Activated T-helper 1 cell treated with anti-CD3 and anti-CD28 coated beads, Interleukin-2, amount 50 U/mL, for 16 hours (primary cell): Measurements from ENCODE around the gene TOR1A.
"Not testable (repeated sequence)": the region's sequence is repeated elsewhere in the genome, so short reads cannot be mapped to it uniquely, and the experiment has no call there.

ENCODE experiments used
- DNase-seq, 2 donors: peaks; one replicate each; pipeline ENCODE4 v3.0.0-alpha.2; 2020; ENCODE audit warnings: low read depth in 1 of 2, low spot score in 1 of 2

TOR1A gene

GRCh38 chr9:129783516-129784361, 40.2 kb downstream of the TOR1A start:
- peak; percentile 38 to 51 for DNase-seq

- DNase-seq, result no peak
These were observed 42.0 kb downstream of the TOR1A start for GRCh38 chr9:129781981-129782380.

GRCh38 chr9:129781131-129781530, 42.8 kb downstream of the TOR1A start:
- DNase-seq, result no peak

- no peak for DNase-seq
These were observed 44.3 kb downstream of the TOR1A start for GRCh38 chr9:129779560-129780190.

- DNase-seq, result no peak
These were observed 45.5 kb downstream of the TOR1A start for GRCh38 chr9:129778469-129778868.

GRCh38 chr9:129777769-129778130, 46.2 kb downstream of the TOR1A start:
- no peak for DNase-seq

GRCh38 chr9:129776938-129777768, 46.8 kb downstream of the TOR1A start:
- DNase-seq, result no peak

GRCh38 chr9:129776566-129776937, 47.4 kb downstream of the TOR1A start:
- DNase-seq, result no peak

GRCh38 chr9:129776096-129776495, 47.8 kb downstream of the TOR1A start:
- DNase-seq, result not testable (repeated sequence)

GRCh38 chr9:129775448-129775798, 48.5 kb downstream of the TOR1A start:
- no peak for DNase-seq

GRCh38 chr9:129774791-129775447, 49.0 kb downstream of the TOR1A start:
- no peak for DNase-seq

- no peak for DNase-seq
These were observed 50.5 kb downstream of the TOR1A start for GRCh38 chr9:129773262-129774048.

- no peak for DNase-seq
These were observed 53.2 kb downstream of the TOR1A start for GRCh38 chr9:129770741-129771140.

- DNase-seq, result no peak
These were observed 54.3 kb downstream of the TOR1A start for GRCh38 chr9:129769669-129770068.

- DNase-seq, result no peak
These were observed 55.5 kb downstream of the TOR1A start for GRCh38 chr9:129768486-129768885.

- DNase-seq, result no peak
These were observed 58.1 kb downstream of the TOR1A start for GRCh38 chr9:129765764-129766317.

GRCh38 chr9:129762985-129763926, 60.7 kb downstream of the TOR1A start:
- no peak for DNase-seq
